HG03571 (cell line): ENCODE data around the gene UBR4.
A peak's percentile ranks its signal among the peaks of the same experiment; 100 is the strongest.
"Not testable (repeated sequence)": the region's sequence is repeated elsewhere in the genome, so short reads cannot be mapped to it uniquely, and the experiment has no call there.

Source experiments
- ATAC-seq: cut with Tn5 transposase; IDR thresholded peaks from one replicate; pipeline ENCODE4 v1.9.1; 2021; ENCODE audit not compliant: unreplicated experiment

Gene UBR4

GRCh38 chr1:19209990-19210771 lies at the start of gene UBR4:
TSS of gene UBR4 (minus strand) at chr1:19210266. CDS start at chr1:19210248, 18 bp downstream.
- peak; percentile 73 for ATAC-seq

DNA sequence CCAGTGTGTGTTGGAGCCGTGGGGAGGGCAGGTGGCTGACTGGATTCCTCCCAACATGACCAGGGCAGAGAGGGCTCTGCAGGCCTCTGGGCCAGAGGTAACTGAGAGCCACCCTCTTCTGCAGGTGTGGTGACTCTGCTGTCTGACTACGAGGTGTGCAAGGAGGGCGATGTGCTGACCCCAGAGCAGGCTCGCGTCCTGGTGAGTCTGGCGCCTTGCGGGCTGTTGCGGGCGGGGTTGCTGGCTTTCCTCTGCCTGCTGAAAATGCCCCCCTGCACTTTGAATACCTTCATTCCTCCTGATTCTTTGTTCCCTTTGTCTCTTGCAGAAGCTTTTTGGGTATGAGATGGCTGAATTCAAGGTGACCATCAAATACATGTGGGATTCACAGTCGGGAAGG lies 48.3 kb upstream of the UBR4 start:
- no peak for ATAC-seq

DNA sequence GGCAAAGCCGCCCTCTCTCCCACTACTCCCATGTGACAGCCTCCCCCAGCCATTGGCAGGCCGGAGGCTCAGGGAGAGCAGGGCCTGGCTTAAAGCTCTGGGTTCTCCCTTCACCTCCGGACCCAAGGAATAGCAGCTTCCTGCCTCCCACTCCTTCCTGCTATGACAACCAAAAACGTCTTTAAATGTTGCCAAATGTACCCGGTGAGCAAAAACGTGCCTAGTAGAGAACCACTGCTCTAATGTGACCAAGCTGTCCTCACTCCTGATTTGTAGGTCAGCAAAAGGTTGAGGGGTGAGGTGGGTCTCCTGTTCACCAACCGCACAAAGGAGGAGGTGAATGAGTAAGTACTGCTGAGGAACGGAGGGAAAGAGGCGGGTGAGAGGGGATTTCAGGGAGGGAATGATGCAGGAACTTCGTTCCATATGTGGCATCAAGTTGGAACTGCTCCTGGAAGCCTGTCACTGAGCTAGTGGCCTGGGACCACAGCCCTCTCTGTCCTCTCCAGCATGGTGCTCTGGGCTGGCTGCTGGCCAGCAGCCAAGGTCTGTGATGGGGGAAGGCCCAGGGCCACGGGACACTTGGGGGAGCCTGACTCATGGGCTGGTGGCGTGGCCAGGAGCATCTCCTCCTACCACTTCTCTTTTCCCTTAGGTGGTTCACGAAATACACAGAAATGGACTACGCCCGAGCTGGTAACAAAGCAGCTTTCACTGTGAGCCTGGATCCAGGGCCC lies 47.3 kb upstream of the UBR4 start:
- no peak for ATAC-seq

- not testable (repeated sequence) for ATAC-seq
Measured at GRCh38 chr1:19256301-19256700, 46.2 kb upstream of the UBR4 start.

DNA sequence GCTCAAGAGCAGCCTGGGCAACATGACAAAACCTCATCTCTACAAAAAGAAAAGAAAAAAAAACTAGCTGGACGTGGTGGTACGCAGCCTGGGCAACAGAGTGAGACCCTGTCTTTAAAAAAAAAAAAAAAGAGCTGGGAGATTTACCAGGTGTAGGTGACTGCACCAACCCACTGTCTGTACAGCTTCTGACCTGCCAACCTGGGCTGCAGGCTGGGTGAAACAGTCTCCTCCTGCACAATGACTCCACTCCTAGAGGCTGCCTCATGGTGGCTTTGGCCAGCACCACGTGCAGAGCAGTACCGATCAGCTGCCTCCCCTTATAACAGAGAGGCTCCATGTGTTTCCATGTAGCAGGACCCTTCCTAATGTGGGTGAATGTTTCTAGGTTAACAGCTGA lies 45.2 kb upstream of the UBR4 start:
- no peak for ATAC-seq

DNA sequence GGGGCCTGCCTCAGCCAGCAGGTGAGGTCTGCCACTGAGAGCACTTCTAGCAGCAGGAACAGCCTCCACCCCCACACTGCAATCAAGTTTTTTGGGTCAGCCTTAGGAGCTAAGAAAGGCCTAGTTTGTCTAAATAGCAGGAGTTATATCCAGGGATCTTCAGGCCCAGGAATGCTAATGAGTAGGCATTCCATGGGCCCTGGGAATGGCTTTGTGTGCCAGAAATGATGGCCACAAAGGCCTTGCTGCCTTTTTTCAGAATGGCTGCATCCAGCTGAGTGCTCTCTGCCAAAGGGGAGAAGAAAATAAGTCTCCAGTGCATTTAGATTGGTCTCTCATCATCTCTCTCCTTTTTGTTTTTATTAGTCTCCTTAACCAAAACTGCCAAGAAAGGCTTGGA lies 44.4 kb upstream of the UBR4 start:
- no peak for ATAC-seq

DNA sequence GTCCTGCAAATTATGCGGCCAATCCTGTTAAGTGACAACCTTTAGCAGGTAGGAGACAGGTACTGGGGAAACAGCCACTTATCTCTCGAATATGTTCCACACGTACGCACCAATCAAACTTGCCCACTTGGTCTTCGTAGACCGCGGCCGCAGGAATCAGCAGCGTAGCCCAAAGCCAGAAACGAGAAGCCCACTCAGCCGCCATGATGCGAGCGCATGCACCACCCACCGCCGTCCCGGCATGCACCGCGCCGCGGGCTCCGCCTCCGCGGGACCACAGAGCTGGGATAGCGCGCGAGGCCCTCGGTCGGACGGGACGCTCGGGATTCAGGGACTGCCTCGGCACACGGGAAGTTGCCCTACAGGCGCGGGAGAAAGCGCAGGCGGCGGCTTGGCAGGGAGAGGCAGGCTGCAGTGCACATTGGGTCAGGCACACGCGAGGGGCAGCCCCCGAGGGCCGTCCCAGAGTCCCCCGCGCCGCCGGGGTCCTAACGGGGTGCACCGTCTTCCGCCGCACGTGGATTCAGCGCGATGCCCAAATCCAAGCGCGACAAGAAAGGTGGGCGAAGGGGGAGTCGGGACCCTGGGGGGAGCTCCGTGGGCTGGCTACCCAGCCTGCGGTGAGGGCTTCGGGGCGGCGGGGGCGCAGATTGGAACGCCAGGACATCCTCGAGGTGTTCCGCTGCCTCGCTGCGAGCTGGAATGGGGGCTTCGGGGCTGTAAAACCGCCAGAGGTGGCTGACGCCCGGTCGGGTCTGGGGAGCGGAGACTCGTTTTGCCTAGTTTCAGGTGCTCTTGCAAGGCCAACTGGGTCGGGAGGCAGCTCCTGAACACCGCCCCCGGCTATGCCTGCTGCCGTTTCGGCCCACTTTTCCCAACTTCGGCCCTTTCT lies 41.5 kb upstream of the UBR4 start, which contains the start of the genes EMC1 and MRTO4:
EMC1 (minus strand) TSS at position 220 of the 892 bp plus-strand sequence; CDS start at position 205, 15 bp downstream.
MRTO4 (plus strand) TSS at position 501 of the 892 bp plus-strand sequence; CDS start at position 532, 31 bp downstream.
- peak; percentile 63 for ATAC-seq

- no peak for ATAC-seq
Measured at GRCh38 chr1:19250629-19251304, 40.7 kb upstream of the UBR4 start.

DNA sequence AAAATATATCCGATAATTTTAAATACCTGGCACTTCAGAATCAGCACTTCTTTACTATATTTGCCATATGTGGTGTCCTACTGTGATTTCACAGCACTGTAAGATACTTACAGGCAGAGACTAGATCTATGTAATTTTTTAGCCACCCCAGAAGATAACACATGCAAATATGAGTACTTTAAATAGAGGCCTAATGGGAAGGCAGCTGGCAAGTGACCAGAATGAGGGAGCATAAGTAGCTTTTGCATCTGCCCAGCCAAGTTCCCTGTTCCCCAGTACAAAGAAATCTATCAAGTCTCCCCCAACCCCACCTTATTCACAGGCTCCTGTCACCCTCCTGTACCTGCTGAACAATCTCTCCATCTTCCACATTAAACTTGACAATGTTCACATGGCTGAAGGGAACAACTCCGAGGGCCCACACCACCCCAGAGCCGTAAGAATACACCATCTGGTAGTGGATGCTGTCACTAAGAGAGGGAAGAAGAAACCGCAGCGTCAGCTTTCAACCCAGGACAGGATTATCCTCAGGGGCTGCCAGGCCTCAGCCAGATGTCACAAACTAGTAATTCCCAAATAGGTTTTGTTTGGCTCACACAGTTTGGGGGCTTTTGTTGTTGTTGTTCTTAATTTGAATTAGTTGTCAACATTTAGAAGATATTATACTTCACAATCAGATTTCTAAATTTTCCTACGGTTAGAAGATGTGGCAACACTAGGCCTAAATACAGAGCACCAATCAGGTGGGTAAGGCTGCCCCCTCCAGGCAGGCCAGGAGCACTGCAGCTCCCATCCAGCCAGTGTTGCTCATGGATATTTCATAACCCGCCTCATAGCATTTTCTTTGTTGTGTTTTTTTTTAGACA lies 30.8 kb upstream of the UBR4 start:
- no peak for ATAC-seq

- no peak for ATAC-seq
Measured at GRCh38 chr1:19239876-19240275, 29.8 kb upstream of the UBR4 start.

DNA sequence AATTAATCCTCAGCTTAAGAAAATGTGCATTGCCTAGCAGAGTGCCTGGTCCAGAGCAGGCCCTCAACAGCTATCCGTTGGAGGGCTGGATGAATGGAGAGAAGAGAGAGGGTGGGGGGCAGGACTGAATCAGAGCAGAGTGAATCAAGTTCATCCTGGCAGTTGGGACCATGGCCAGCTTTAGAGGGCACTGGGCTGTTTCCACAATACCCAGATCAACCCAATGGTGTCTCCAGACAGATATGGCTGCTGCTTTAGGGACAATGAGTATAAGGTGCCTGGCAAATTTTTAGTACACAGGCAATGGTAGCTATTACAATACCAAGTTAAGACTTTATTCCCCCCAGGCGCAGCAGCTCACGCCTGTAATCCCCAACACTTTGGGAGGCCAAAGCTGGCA lies 24.2 kb upstream of the UBR4 start:
- ATAC-seq = no peak

DNA sequence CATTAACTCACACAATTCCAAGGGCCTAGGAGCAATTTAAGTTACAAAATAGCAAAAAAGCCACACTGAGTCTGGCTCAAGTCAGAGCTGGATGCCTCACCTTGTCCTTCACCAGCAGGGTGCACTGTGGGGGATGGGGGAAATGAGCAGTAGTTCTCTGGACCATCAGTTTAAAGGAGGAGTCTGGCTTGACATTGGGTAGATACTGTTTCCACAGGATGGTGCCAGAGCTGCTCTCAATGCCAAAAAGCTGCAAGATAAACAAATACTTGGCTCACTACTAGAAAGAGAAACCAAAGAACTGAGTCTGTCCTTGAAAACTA lies 22.4 kb upstream of the UBR4 start:
- no peak for ATAC-seq

- not testable (repeated sequence) for ATAC-seq
Measured at GRCh38 chr1:19231736-19232523, 21.9 kb upstream of the UBR4 start.

GRCh38 chr1:19229828-19230325 lies 19.8 kb upstream of the UBR4 start:
- no peak for ATAC-seq

DNA sequence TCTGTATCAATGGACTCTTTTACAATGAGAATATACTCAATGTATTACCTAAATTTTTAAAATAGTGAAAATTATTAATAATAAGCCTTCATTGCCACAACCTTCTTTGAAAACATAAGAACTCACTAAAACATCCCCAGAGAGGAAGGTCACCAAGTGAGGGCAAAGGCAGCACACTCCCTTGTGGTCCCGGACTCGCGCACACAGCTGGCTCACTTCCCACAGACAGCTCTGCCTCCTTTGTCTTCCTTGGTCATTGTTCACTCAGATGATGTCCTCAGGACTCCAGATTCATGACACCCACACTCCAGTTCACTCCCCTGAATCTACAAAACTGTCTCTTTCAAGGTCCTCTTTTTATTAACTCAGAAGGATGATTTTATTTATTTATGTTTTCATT lies 19.2 kb upstream of the UBR4 start:
- ATAC-seq = no peak

GRCh38 chr1:19222979-19223824 lies 13.1 kb upstream of the UBR4 start:
- no peak for ATAC-seq

- ATAC-seq = no peak
Measured at GRCh38 chr1:19222573-19222972, 12.5 kb upstream of the UBR4 start.

GRCh38 chr1:19220991-19221390 lies 10.9 kb upstream of the UBR4 start:
- ATAC-seq = no peak
